GM12878 (cell line): Measurements from ENCODE around the gene GBGT1. TPM values are rescaled to one million over a fixed set of nuclear protein-coding genes. Genes with fewer than 3 reads are reported as not detected.

Source experiments
- ATAC-seq: fragments of 200-7000 bp; cut with Tn5 transposase; 3 replicates; pipeline ENCODE4 v1.9.1; 2020; ENCODE audit warnings: mild to moderate bottlenecking, moderate library complexity
- BruUV-seq: library from RNA; stranded (reverse); fragments of 400-500 nt; replicated peaks from 2 replicates; lab custom pipeline; 2021; lab: Mats Ljungman, UMichigan
- CTCF ChIA-PET: fragments of 300-600 bp; sonication (Branson Sonifier 250); formaldehyde crosslinking; extraction: SDS; loops from one replicate; lab custom pipeline; 2021; ENCODE audit warnings: inconsistent platforms; lab: Yijun Ruan, JAX
- POLR2A ChIA-PET: fragments of 350-600 bp; formaldehyde crosslinking; extraction: SDS; loops from one replicate; lab custom pipeline; 2021; ENCODE audit warnings: inconsistent platforms; lab: Charles Lee
- RAD21 ChIA-PET: fragments of 300-600 bp; sonication (Branson Sonifier 250); formaldehyde crosslinking; loops from one replicate; lab custom pipeline; 2023; ENCODE audit warnings: antibody characterized with exemption; ENCODE audit not compliant: unreplicated experiment; lab: Charles Lee
- SMC1A ChIA-PET: fragments of 300-600 bp; sonication (Branson Sonifier 250); formaldehyde crosslinking; loops from one replicate; lab custom pipeline; 2023; ENCODE audit not compliant: unreplicated experiment, uncharacterized antibody; lab: Charles Lee
- DNase-seq: peaks from one replicate; pipeline ENCODE4 v3.0.0-alpha.2; 2011; ENCODE audit warnings: low read depth, low spot score
- FAIRE-seq: peaks from 3 replicates; lab custom pipeline; 2011; peaks lifted over from hg19 to GRCh38; lab: Jason Lieb, UNC
- H2AFZ ChIP-seq: 2 replicates; pipeline ENCODE4 v1.6.0; 2011; ENCODE audit warnings: low read depth, low read length, control low read depth; ENCODE audit not compliant: control insufficient read depth
- H3K27ac ChIP-seq: 2 replicates; pipeline ENCODE4 v1.5.1; 2011; ENCODE audit warnings: control low read depth; ENCODE audit not compliant: control insufficient read depth, insufficient read depth
- H3K27me3 ChIP-seq, 2 experiments: replicated peaks in 1 of 2; 2 replicates each; pipeline versions ENCODE4 v1.6.0 to v1.6.1; 2011; ENCODE audit warnings: low read length in 1 of 2; ENCODE audit not compliant: control insufficient read depth in 2 of 2, insufficient read depth in 2 of 2
- H3K36me3 ChIP-seq, 2 experiments: 2 replicates each; pipeline ENCODE4 v1.5.1; 2011; ENCODE audit warnings: low read length in 1 of 2; ENCODE audit not compliant: control insufficient read depth in 2 of 2, insufficient read depth in 2 of 2
- H3K4me1 ChIP-seq: 2 replicates; pipeline ENCODE4 v1.6.1; 2011; ENCODE audit warnings: mild to moderate bottlenecking, low read length, moderate library complexity, mixed read lengths; ENCODE audit not compliant: control insufficient read depth, insufficient read depth
- H3K4me2 ChIP-seq: 2 replicates; pipeline ENCODE4 v1.6.0; 2011; ENCODE audit warnings: control low read depth; ENCODE audit not compliant: control insufficient read depth, insufficient read depth
- H3K4me3 ChIP-seq: fragments of 200-600 bp; sonication (generic); 2 replicates; pipeline ENCODE4 v1.5.1; 2016
- H3K79me2 ChIP-seq: 2 replicates; pipeline ENCODE4 v1.6.0; 2011; ENCODE audit warnings: low read length; ENCODE audit not compliant: control insufficient read depth, insufficient read depth
- H3K9ac ChIP-seq: 2 replicates; pipeline ENCODE4 v1.8.0; 2011; ENCODE audit warnings: low read length, control low read depth, mixed read lengths; ENCODE audit not compliant: control insufficient read depth, insufficient read depth
- H3K9me3 ChIP-seq: replicated peaks from 3 replicates; pipeline ENCODE4 v1.5.1; 2011; ENCODE audit warnings: mild to moderate bottlenecking, low read length; ENCODE audit not compliant: control insufficient read depth, insufficient read depth
- H4K20me1 ChIP-seq: 2 replicates; pipeline ENCODE4 v1.6.0; 2011; ENCODE audit not compliant: control insufficient read depth, insufficient read depth
- CREB1 ChIP-seq: IDR thresholded peaks from 2 replicates; pipeline ENCODE4 v1.6.1; 2012; ENCODE audit warnings: low read depth, mild to moderate bottlenecking, inconsistent platforms
- FOXK2 ChIP-seq: fragments of 450-650 bp; IDR thresholded peaks from 2 replicates; pipeline ENCODE4 v1.6.1; 2017; ENCODE audit warnings: mild to moderate bottlenecking, moderate library complexity
- IRF3 ChIP-seq: fragments of 450-650 bp; IDR thresholded peaks from 2 replicates; pipeline ENCODE4 v1.6.1; 2014; ENCODE audit warnings: mild to moderate bottlenecking
- IRF5 ChIP-seq: fragments of 450-650 bp; IDR thresholded peaks from 2 replicates; pipeline ENCODE4 v1.6.1; 2017; ENCODE audit warnings: borderline replicate concordance
- MEF2B ChIP-seq: fragments of 450-650 bp; IDR thresholded peaks from 2 replicates; pipeline ENCODE4 v1.6.1; 2018; ENCODE audit warnings: mild to moderate bottlenecking, moderate library complexity; ENCODE audit not compliant: partially characterized antibody, poor library complexity, severe bottlenecking
- RCOR1 ChIP-seq: conservative IDR thresholded peaks from 2 replicates; pipeline ENCODE4 v1.6.1; 2012; ENCODE audit warnings: low read depth, low read length, improper control_type of control experiment
- RELA ChIP-seq: fragments of 450-650 bp; IDR thresholded peaks from 2 replicates; pipeline ENCODE4 v1.8.0; 2014; ENCODE audit warnings: borderline replicate concordance; ENCODE audit not compliant: partially characterized antibody
- SMAD5 ChIP-seq: IDR thresholded peaks from 2 replicates; pipeline ENCODE4 v1.6.1; 2016; ENCODE audit warnings: antibody characterized with exemption, low read depth
- TCF12 ChIP-seq: IDR thresholded peaks from 2 replicates; pipeline ENCODE4 v1.6.1; 2011; ENCODE audit warnings: low read depth, mild to moderate bottlenecking, low read length
- YY1 ChIP-seq: IDR thresholded peaks from 2 replicates; pipeline ENCODE4 v1.6.1; 2011; ENCODE audit warnings: low read depth, mild to moderate bottlenecking, low read length
- ZNF24 ChIP-seq: fragments of 450-650 bp; IDR thresholded peaks from 2 replicates; pipeline ENCODE4 v1.6.1; 2017; ENCODE audit warnings: antibody characterized with exemption, mild to moderate bottlenecking
- ZNF274 ChIP-seq: IDR thresholded peaks from one replicate; pipeline ENCODE4 v1.8.0; 2011; ENCODE audit not compliant: insufficient read length, insufficient read depth
- WGBS: methylation state at CpG from one replicate; pipeline ENCODE4 v1.1.6; 2016; ENCODE audit warnings: low lambda C conversion rate; ENCODE audit not compliant: insufficient replicate concordance, insufficient coverage; ENCODE audit errors: missing lambda C conversion rate; 5-methylcytosine and 5-hydroxymethylcytosine counted together
- in situ Hi-C: fragments of 300-500 bp; cut with MboI; formaldehyde crosslinking; loops from 9 replicates; pipeline ENCODE4 v1.14.3; 2018; ENCODE audit warnings: mixed read lengths
- intact Hi-C: fragments of 100-400 bp; cut with micrococcal nuclease; formaldehyde crosslinking; loops from one replicate; pipeline ENCODE4 v1.14.2; 2022; ENCODE audit not compliant: unreplicated experiment
- polyA plus RNA-seq, 11 experiments: library from polyadenylated mRNA; depleted of rRNA in 4 of 11; unstranded in 6 of 11; stranded (reverse) in 5 of 11; fragments of >200 nt; fragmentation: Nextera tagmentation in 4 of 11; fragmentation: Illumina TruSeq in 1 of 11; extraction: Ambion mirVana in 4 of 11; extraction: Trizol in 1 of 11; gene quantifications; 1 replicate in 1 of 11; 2 replicates in 10 of 11; pipeline versions ENCODE4 v1.2.1 to v1.2.3, GENCODE V29; 2011 to 2016; ENCODE audit warnings: inconsistent platforms in 2 of 11, missing spikeins in 2 of 11, low read depth in 1 of 11
- total RNA-seq, 4 experiments: library from RNA; depleted of rRNA in 3 of 4; stranded (reverse); fragments of >200 nt in 3 of 4; fragmentation: Illumina TruSeq in 1 of 4; extraction: Trizol in 1 of 4; gene quantifications; 2 replicates each; pipeline versions ENCODE4 v1.2.1 to v1.2.3, GENCODE V29; 2013 to 2021
- TF ChIP-seq, protein P1 (sequence below): fragments of 450-650 bp; IDR thresholded peaks from 2 replicates; pipeline ENCODE4 v1.6.1; 2017; ENCODE audit warnings: mild to moderate bottlenecking, moderate library complexity

GBGT1 gene
- total and polyA plus RNA-seq, 10 of the 15 experiments (the other 5 are each of a cell fraction or from before 2014, with no cell fraction given): 0.08 to 1.9 (median 0.49) TPM

DNA sequence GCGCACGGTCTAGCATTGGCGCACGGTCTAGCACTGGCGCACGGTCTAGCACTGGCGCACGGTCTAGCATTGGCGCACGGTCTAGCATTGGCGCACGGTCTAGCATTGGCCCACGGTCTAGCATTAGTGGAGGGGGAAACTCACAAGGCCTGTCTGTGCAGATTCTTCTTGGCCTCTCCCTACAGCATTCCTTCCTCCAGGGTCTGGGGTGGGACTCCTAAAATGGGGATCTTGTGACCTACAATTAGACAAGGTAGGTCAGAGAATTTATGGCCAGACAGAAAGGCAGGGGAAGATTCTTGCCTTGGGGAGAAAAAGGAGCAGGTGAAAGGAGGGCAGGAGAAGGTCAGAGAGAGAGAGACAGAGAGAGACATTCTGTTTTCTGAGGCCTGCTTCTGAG lies 5.4 kb upstream of the GBGT1 start:
- Histone ChIP-seq H4K20me1 (no peaks in the 10 kb centered on the region), H3K27ac (no peak overlapping the region), H3K36me3 (no peaks in the 10 kb centered on the region), H2AFZ (no peak overlapping the region), H3K4me2 (no peak overlapping the region), H3K79me2 (no peaks in the 10 kb centered on the region), H3K4me3 (no peak overlapping the region), H3K9me3 (no peaks in the 10 kb centered on the region), H3K9ac (no peak overlapping the region), H3K27me3 (peaks cover 4 to 13% of the 10 kb centered on the region in 2 experiments), H3K4me1 (peaks cover under 1% of the 10 kb centered on the region)
- ATAC-seq (no peak), DNase-seq (no peak), FAIRE-seq (no peak)
- ChIA-PET CTCF (no interaction called here), POLR2A (no interaction called here), RAD21 (no interaction called here), SMC1A (no interaction called here)
- in situ Hi-C loops: no loop called here
- intact Hi-C loops: no loop called here
- WGBS: 85% methylated on average over 13 of the region's 13 CpGs
- no TSS peak for BruUV-seq
- TF ChIP-seq MEF2B (no peak), IRF3 (no peak), RELA (no peak), ZNF24 (no peak), CREB1 (no peak), RCOR1 (no peak), FOXK2 (no peak), IRF5 (no peak), SMAD5 (no peak), YY1 (no peak), ZNF274 (no peak), TCF12 (no peak)
- TF ChIP-seq, protein P1, sequence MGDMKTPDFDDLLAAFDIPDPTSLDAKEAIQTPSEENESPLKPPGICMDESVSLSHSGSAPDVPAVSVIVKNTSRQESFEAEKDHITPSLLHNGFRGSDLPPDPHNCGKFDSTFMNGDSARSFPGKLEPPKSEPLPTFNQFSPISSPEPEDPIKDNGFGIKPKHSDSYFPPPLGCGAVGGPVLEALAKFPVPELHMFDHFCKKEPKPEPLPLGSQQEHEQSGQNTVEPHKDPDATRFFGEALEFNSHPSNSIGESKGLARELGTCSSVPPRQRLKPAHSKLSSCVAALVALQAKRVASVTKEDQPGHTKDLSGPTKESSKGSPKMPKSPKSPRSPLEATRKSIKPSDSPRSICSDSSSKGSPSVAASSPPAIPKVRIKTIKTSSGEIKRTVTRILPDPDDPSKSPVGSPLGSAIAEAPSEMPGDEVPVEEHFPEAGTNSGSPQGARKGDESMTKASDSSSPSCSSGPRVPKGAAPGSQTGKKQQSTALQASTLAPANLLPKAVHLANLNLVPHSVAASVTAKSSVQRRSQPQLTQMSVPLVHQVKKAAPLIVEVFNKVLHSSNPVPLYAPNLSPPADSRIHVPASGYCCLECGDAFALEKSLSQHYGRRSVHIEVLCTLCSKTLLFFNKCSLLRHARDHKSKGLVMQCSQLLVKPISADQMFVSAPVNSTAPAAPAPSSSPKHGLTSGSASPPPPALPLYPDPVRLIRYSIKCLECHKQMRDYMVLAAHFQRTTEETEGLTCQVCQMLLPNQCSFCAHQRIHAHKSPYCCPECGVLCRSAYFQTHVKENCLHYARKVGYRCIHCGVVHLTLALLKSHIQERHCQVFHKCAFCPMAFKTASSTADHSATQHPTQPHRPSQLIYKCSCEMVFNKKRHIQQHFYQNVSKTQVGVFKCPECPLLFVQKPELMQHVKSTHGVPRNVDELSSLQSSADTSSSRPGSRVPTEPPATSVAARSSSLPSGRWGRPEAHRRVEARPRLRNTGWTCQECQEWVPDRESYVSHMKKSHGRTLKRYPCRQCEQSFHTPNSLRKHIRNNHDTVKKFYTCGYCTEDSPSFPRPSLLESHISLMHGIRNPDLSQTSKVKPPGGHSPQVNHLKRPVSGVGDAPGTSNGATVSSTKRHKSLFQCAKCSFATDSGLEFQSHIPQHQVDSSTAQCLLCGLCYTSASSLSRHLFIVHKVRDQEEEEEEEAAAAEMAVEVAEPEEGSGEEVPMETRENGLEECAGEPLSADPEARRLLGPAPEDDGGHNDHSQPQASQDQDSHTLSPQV: no peak
